Spleen (tissue), 7 donors: ENCODE measurements around the gene GINS2.

ENCODE experiments used
- POLR2A ChIP-seq, 3 donors: fragments of 450-650 bp; IDR thresholded peaks; one replicate each; pipeline ENCODE4 v1.5.1; 2017; ENCODE audit warnings: antibody characterized with exemption in 3 of 3, mild to moderate bottlenecking in 1 of 3
- TF ChIP-seq, protein P1 (sequence below), 11 experiments: fragments of 200-600 bp in 7 of 11; fragments of 450-650 bp in 4 of 11; sonication (generic) in 4 of 11; IDR thresholded peaks in 8 of 11; conservative IDR thresholded peaks in 3 of 11; 1 replicate in 7 of 11; 2 replicates in 4 of 11; pipeline versions ENCODE4 v1.4.0 to v1.8.0; 2016 to 2021; ENCODE audit warnings: antibody characterized with exemption in 11 of 11, inconsistent platforms in 4 of 11, mild to moderate bottlenecking in 1 of 11
- donor health status: DM: no; HTN: no; CAD: no; lungs with moderate emphysema.
- donor health status: DM: no; HTN: no; CAD: no.
- donor health status: DM: no; HTN: no; CAD: no.

DNA sequence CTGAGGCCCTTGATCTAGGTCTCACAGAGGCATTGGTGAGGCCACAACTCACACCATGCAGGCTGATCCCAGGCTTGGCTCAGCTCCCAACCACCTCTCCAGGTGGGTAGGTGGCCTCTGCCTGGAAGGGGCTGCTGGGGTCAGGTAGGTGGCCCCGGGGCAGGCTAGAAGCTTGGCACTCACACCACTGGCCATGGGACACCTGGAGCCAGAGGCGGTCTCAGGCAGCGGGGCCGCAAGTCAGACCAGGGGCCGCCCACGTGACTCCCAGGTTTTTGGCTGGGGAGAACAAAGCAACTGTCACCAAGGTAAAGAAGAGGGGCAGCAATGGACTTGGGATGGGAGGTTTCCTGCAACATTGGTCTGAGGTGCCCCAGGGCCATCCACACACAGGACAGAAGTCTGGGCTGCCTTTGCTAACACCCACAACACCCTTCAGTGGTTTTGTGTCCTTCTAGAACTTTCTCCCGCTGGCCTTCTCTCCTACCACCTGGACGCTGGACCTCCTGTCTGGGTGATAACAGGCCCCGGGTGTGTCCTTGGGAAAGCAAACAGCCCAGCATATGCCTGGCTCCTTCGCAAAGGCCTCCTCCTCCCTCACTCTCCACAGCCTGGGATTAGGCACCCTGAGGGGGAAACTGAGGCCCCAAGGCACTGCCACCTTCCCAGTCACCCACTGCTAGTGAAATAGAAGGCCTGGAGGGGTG, 45.7 kb upstream of the GINS2 start:
- TF ChIP-seq, protein P1, sequence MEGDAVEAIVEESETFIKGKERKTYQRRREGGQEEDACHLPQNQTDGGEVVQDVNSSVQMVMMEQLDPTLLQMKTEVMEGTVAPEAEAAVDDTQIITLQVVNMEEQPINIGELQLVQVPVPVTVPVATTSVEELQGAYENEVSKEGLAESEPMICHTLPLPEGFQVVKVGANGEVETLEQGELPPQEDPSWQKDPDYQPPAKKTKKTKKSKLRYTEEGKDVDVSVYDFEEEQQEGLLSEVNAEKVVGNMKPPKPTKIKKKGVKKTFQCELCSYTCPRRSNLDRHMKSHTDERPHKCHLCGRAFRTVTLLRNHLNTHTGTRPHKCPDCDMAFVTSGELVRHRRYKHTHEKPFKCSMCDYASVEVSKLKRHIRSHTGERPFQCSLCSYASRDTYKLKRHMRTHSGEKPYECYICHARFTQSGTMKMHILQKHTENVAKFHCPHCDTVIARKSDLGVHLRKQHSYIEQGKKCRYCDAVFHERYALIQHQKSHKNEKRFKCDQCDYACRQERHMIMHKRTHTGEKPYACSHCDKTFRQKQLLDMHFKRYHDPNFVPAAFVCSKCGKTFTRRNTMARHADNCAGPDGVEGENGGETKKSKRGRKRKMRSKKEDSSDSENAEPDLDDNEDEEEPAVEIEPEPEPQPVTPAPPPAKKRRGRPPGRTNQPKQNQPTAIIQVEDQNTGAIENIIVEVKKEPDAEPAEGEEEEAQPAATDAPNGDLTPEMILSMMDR (IDR thresholded peaks at IDR 0.05 in 8 of 11, conservative IDR thresholded peaks at IDR 0.05 in 3 of 11): no peak
- TF ChIP-seq POLR2A (IDR thresholded peaks at IDR 0.05): no peak
